GM19043 (cell line): ENCODE measurements around the gene UHMK1.
"Not testable (repeated sequence)": the region's sequence is repeated elsewhere in the genome, so short reads cannot be mapped to it uniquely, and the experiment has no call there.

Experiments
- ATAC-seq: cut with Tn5 transposase; IDR thresholded peaks from one replicate; pipeline ENCODE4 v1.9.1; 2021; ENCODE audit warnings: low read depth; ENCODE audit not compliant: unreplicated experiment

Gene UHMK1

GRCh38 chr1:162564762-162565218, 67.2 kb downstream of the UHMK1 start:
- ATAC-seq: no peak

DNA sequence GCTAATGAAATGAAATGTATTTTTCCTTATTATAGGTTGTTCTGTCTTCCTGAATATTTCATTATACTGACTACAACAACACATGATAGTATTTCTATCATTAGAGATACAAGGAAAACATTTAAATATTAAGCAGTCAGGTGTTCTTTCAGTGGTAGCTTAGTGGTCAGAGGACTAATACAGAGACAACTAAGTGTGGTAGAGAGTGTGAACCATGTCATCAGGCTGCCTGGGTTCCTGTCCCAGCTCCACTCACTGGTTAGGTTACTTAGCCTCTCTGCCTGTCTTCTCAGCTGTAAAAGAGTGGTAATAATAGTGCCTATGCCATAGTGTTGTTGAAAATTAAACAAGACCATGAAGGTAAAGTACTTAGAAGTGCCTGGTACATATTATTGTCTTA, 67.8 kb downstream of the UHMK1 start:
- ATAC-seq: no peak

GRCh38 chr1:162566870-162567269, 69.3 kb downstream of the UHMK1 start:
- ATAC-seq: no peak

- no peak for ATAC-seq
Measured at GRCh38 chr1:162568802-162569201, 71.2 kb downstream of the UHMK1 start.

GRCh38 chr1:162570718-162571117, 73.1 kb downstream of the UHMK1 start:
- ATAC-seq: no peak

- ATAC-seq: not testable (repeated sequence)
Measured at GRCh38 chr1:162571121-162571520, 73.5 kb downstream of the UHMK1 start.

GRCh38 chr1:162571696-162572095, 74.1 kb downstream of the UHMK1 start:
- no peak for ATAC-seq

GRCh38 chr1:162573136-162573535, 75.5 kb downstream of the UHMK1 start:
- ATAC-seq: no peak

- ATAC-seq: no peak
Measured at GRCh38 chr1:162578071-162578700, 80.6 kb downstream of the UHMK1 start.

- no peak for ATAC-seq
Measured at GRCh38 chr1:162578936-162579335, 81.3 kb downstream of the UHMK1 start.
